GM12878 (cell line): ENCODE measurements around the gene NTRK1.

Source experiments
- CBX5 ChIP-seq: sonication (generic); IDR thresholded peaks from 2 replicates; pipeline ENCODE4 v1.6.1; 2016; ENCODE audit warnings: low read depth, moderate library complexity, mild to moderate bottlenecking, inconsistent platforms
- CTCF ChIP-seq, 3 experiments: IDR thresholded peaks in 2 of 3; conservative IDR thresholded peaks in 1 of 3; 2 replicates each; pipeline ENCODE4 v1.5.1; 2011; ENCODE audit warnings: low read depth in 3 of 3, low read length in 3 of 3, mild to moderate bottlenecking in 3 of 3, control low read depth in 2 of 3, moderate library complexity in 2 of 3, inconsistent platforms in 1 of 3, mixed read lengths in 1 of 3; ENCODE audit not compliant: control insufficient read depth in 2 of 3, insufficient read depth in 1 of 3; ENCODE audit errors: extremely low read depth in 1 of 3
- ESRRA ChIP-seq: IDR thresholded peaks from 2 replicates; pipeline ENCODE4 v1.6.1; 2012; ENCODE audit warnings: mild to moderate bottlenecking, low read length, improper control_type of control experiment
- FOS ChIP-seq: IDR thresholded peaks from 3 replicates; pipeline ENCODE4 v1.6.1; 2011; ENCODE audit warnings: borderline replicate concordance; ENCODE audit not compliant: insufficient read length; ENCODE audit errors: extremely low read depth
- GABPA ChIP-seq: IDR thresholded peaks from 2 replicates; pipeline ENCODE4 v1.6.1; 2014; ENCODE audit warnings: antibody characterized with exemption, low read depth, mild to moderate bottlenecking, inconsistent platforms
- MTA2 ChIP-seq: fragments of 450-650 bp; IDR thresholded peaks from 2 replicates; pipeline ENCODE4 v1.6.1; 2016; ENCODE audit warnings: low read depth, mild to moderate bottlenecking, moderate library complexity
- MXI1 ChIP-seq: fragments of 150-350 bp; IDR thresholded peaks from 2 replicates; pipeline ENCODE4 v1.6.1; 2011; ENCODE audit warnings: low read depth, mild to moderate bottlenecking, inconsistent platforms, low read length, improper control_type of control experiment
- POLR2A ChIP-seq: IDR thresholded peaks from 2 replicates; pipeline ENCODE4 v1.6.1; 2011; ENCODE audit warnings: low read depth, mild to moderate bottlenecking, low read length
- SRF ChIP-seq, 2 experiments: IDR thresholded peaks; 2 replicates each; pipeline ENCODE4 v1.6.1; 2011; ENCODE audit warnings: low read depth in 2 of 2, low read length in 2 of 2, mild to moderate bottlenecking in 1 of 2, moderate library complexity in 1 of 2
- TARDBP ChIP-seq: IDR thresholded peaks from 2 replicates; pipeline ENCODE4 v1.6.1; 2016; ENCODE audit warnings: borderline replicate concordance
- ZZZ3 ChIP-seq: IDR thresholded peaks from 2 replicates; pipeline ENCODE4 v1.6.1; 2011; ENCODE audit warnings: low read depth; ENCODE audit not compliant: control insufficient read depth, insufficient read length

GRCh38 chr1:156881663-156882062 lies 21.0 kb downstream of the NTRK1 start:
- TF ChIP-seq POLR2A (no peak), CTCF (IDR thresholded peaks at IDR 0.05 in 2 of 3, conservative IDR thresholded peaks at IDR 0.05 in 1 of 3; ENCODE audit: control insufficient read depth in 2 of 3, extremely low read depth in 1 of 3, insufficient read depth in 1 of 3, low read depth in 3 of 3, low read length in 3 of 3) (no peak), ZZZ3 (no peak), MTA2 (no peak), CBX5 (no peak), FOS (no peak), TARDBP (no peak), GABPA (no peak), MXI1 (no peak), ESRRA (no peak), SRF (IDR thresholded peaks at IDR 0.05; ENCODE audit: low read depth in 2 of 2, low read length in 2 of 2) (no peak)
